ENCODE data around the gene ZNF384. TPM values are rescaled to one million over a fixed set of nuclear protein-coding genes. Genes with fewer than 3 reads are reported as not detected.

Gene ZNF384
- total RNA-seq, 1 donor from 2014 or later, result 164 TPM

GRCh38 chr12:6692888-6693287 lies 3.7 kb upstream of the ZNF384 start:
- Mint-ChIP-seq H3K9me3 (ENCODE audit: low read depth) (no peaks in the 10 kb centered on the region), H3K4me1 (ENCODE audit: low read depth) (peaks cover 18% of the 10 kb centered on the region), H3K27me3 (peaks cover 38% of the 10 kb centered on the region), H3K4me3 (ENCODE audit: low read depth) (no peak overlapping the region), H3K36me3 (ENCODE audit: insufficient read depth) (no peaks in the 10 kb centered on the region), H3K27ac (no peak overlapping the region)
- TF ChIP-seq CTCF (IDR thresholded peaks at IDR 0.05; ENCODE audit: unreplicated experiment), result no peak
- DNase-seq (ENCODE audit: low spot score, unreplicated experiment), result no peak

GRCh38 chr12:6691473-6691872 lies 2.3 kb upstream of the ZNF384 start:
- Mint-ChIP-seq H3K27ac (no peak overlapping the region), H3K9me3 (ENCODE audit: low read depth) (no peaks in the 10 kb centered on the region), H3K4me1 (ENCODE audit: low read depth) (peaks cover 32% of the 10 kb centered on the region), H3K4me3 (ENCODE audit: low read depth) (no peak overlapping the region), H3K36me3 (ENCODE audit: insufficient read depth) (peaks cover 5% of the 10 kb centered on the region), H3K27me3 (peaks cover 26% of the 10 kb centered on the region)
- DNase-seq (ENCODE audit: low spot score, unreplicated experiment), result no peak
- TF ChIP-seq CTCF (IDR thresholded peaks at IDR 0.05; ENCODE audit: unreplicated experiment), result no peak

GRCh38 chr12:6688543-6688998 lies 604 bp downstream of the ZNF384 start:
- Mint-ChIP-seq H3K4me3 (ENCODE audit: low read depth) (peak overlapping the region; percentile 89), H3K27ac (peak overlapping the region; percentile 97), H3K36me3 (ENCODE audit: insufficient read depth) (peaks cover 7% of the 10 kb centered on the region), H3K4me1 (ENCODE audit: low read depth) (peaks cover 34% of the 10 kb centered on the region), H3K9me3 (ENCODE audit: low read depth) (no peaks in the 10 kb centered on the region), H3K27me3 (peaks cover 6% of the 10 kb centered on the region)
- TF ChIP-seq CTCF (IDR thresholded peaks at IDR 0.05; ENCODE audit: unreplicated experiment), result no peak
- DNase-seq (ENCODE audit: low spot score, unreplicated experiment), result no peak

- Mint-ChIP-seq H3K36me3 (ENCODE audit: insufficient read depth) (peaks cover 8% of the 10 kb centered on the region), H3K27me3 (no peaks in the 10 kb centered on the region), H3K4me1 (ENCODE audit: low read depth) (peaks cover 32% of the 10 kb centered on the region), H3K4me3 (ENCODE audit: low read depth) (no peak overlapping the region), H3K9me3 (ENCODE audit: low read depth) (no peaks in the 10 kb centered on the region), H3K27ac (no peak overlapping the region)
- no peak for DNase-seq (ENCODE audit: low spot score, unreplicated experiment)
- no peak for TF ChIP-seq CTCF (IDR thresholded peaks at IDR 0.05; ENCODE audit: unreplicated experiment)
Measured at GRCh38 chr12:6685814-6686213, 3.4 kb downstream of the ZNF384 start.

GRCh38 chr12:6684609-6685008 lies 4.6 kb downstream of the ZNF384 start:
- peaks cover 26% of the 10 kb centered on the region for H3K4me1 Mint-ChIP-seq (ENCODE audit: low read depth)
- peak; percentile 74 for TF ChIP-seq CTCF (IDR thresholded peaks at IDR 0.05; ENCODE audit: unreplicated experiment)
- H3K9me3 Mint-ChIP-seq (ENCODE audit: low read depth), result no peaks in the 10 kb centered on the region
- no peaks in the 10 kb centered on the region for H3K27me3 Mint-ChIP-seq
- no peak for DNase-seq (ENCODE audit: low spot score, unreplicated experiment)
- no peak overlapping the region for H3K27ac Mint-ChIP-seq
- no peak overlapping the region for H3K4me3 Mint-ChIP-seq (ENCODE audit: low read depth)
- H3K36me3 Mint-ChIP-seq (ENCODE audit: insufficient read depth), result peaks cover 9% of the 10 kb centered on the region
